Activated CD8-positive, alpha-beta T cell treated with anti-CD3 and anti-CD28 coated beads for 36 hours (primary cell): ENCODE measurements around the gene CXCL10. TPM values are rescaled to one million over a fixed set of nuclear protein-coding genes. Genes with fewer than 3 reads are reported as not detected.

Source experiments
- ATAC-seq: fragments of 200-7000 bp; cut with Tn5 transposase; one replicate; pipeline ENCODE4 v1.10.0; 2021; ENCODE audit warnings: mild to moderate bottlenecking, moderate library complexity
- CTCF ChIA-PET: fragments of 350-600 bp; sonication (Branson Sonifier 250); formaldehyde crosslinking; loops from one replicate; lab custom pipeline; 2021; ENCODE audit warnings: antibody characterized with exemption; lab: Charles Lee
- POLR2A ChIA-PET: fragments of 350-600 bp; sonication (Branson Sonifier 250); formaldehyde crosslinking; loops from one replicate; lab custom pipeline; 2021; ENCODE audit warnings: antibody characterized with exemption; lab: Charles Lee
- DNase-seq: peaks from one replicate; pipeline ENCODE4 v3.0.0-alpha.2; 2020
- H3K27ac Mint-ChIP-seq: one replicate; pipeline ENCODE4 v1.8.0; 2021; ENCODE audit warnings: mild to moderate bottlenecking, mixed read lengths
- H3K27me3 Mint-ChIP-seq: one replicate; pipeline ENCODE4 v1.8.0; 2021; ENCODE audit warnings: mixed read lengths
- H3K36me3 Mint-ChIP-seq: one replicate; pipeline ENCODE4 v1.8.0; 2021; ENCODE audit warnings: low read depth, mixed read lengths
- H3K4me1 Mint-ChIP-seq: one replicate; pipeline ENCODE4 v1.8.0; 2021; ENCODE audit warnings: low read depth, mixed read lengths
- H3K4me3 Mint-ChIP-seq: one replicate; pipeline ENCODE4 v1.8.0; 2021; ENCODE audit warnings: mild to moderate bottlenecking, moderate library complexity, mixed read lengths
- H3K9me3 Mint-ChIP-seq: one replicate; pipeline ENCODE4 v1.8.0; 2021; ENCODE audit warnings: mixed read lengths
- intact Hi-C: fragments of 100-400 bp; cut with micrococcal nuclease; formaldehyde crosslinking; loops from one replicate; pipeline ENCODE4 v1.10.0; 2022
- total RNA-seq, 2 experiments: library from RNA; stranded (reverse); gene quantifications; one replicate each; pipeline ENCODE4 v1.2.3, GENCODE V29; 2021
- TF ChIP-seq, protein P1 (sequence below): fragments of 200-600 bp; IDR thresholded peaks from one replicate; pipeline ENCODE4 v1.8.0; 2022; ENCODE audit warnings: antibody characterized with exemption, mild to moderate bottlenecking

CXCL10 gene
- total RNA-seq, 2 experiments from 2014 or later: 0.68 to 1.1 TPM

- Mint-ChIP-seq H3K27me3 (peaks cover 4% of the 10 kb centered on the region), H3K4me3 (no peak overlapping the region), H3K27ac (no peak overlapping the region), H3K9me3 (no peaks in the 10 kb centered on the region), H3K4me1 (peaks cover 4% of the 10 kb centered on the region), H3K36me3 (no peaks in the 10 kb centered on the region)
- TF ChIP-seq, protein P1, sequence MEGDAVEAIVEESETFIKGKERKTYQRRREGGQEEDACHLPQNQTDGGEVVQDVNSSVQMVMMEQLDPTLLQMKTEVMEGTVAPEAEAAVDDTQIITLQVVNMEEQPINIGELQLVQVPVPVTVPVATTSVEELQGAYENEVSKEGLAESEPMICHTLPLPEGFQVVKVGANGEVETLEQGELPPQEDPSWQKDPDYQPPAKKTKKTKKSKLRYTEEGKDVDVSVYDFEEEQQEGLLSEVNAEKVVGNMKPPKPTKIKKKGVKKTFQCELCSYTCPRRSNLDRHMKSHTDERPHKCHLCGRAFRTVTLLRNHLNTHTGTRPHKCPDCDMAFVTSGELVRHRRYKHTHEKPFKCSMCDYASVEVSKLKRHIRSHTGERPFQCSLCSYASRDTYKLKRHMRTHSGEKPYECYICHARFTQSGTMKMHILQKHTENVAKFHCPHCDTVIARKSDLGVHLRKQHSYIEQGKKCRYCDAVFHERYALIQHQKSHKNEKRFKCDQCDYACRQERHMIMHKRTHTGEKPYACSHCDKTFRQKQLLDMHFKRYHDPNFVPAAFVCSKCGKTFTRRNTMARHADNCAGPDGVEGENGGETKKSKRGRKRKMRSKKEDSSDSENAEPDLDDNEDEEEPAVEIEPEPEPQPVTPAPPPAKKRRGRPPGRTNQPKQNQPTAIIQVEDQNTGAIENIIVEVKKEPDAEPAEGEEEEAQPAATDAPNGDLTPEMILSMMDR: no peak
- ATAC-seq: no peak
- ChIA-PET POLR2A (interaction anchor here (0.6 kb wide), 1 partner anchor 60 kb away, joined by 3 read pairs; no protein-coding TSS in a partner anchor), CTCF (interaction anchor here (0.7 to 3.5 kb wide), 4 partner anchors 11 to 63 kb away, joined by 3 to 15 read pairs (median 6); partner anchors contain the start of gene SDAD1)
- no peak for DNase-seq
- intact Hi-C loops: no loop called here
Observed at GRCh38 chr4:76036855-76037254, 13.6 kb upstream of the CXCL10 start.

DNA sequence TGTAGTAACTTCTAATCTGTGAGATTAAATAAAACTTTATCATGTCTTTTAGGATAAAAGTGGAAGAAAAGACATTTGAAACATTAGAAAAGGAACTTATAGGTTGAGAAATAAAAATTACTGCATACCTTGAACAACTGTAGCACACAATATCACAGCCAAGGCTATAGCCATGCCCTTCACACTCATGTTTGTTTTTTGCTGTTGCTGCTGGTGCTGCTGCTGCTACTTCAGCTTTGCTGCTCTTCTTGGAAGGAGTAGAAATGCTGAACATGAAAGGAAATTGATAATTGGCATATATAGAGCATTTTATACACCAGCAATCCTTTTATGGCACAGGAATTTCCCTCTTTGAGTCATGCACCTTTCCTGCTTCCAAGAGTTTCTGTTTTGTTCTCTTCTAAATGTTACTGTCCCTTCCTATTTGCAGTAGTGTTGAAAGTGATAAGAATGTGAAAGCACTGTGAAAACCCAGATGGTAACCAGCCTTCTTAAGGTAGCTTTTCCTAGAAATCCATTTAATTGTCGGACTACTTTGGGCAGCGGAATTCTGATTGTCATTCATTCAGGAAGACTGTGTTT lies 12.6 kb upstream of the CXCL10 start, which contains the start of gene CXCL11:
Gene CXCL11 (minus strand): TSS at position 272 of the 582 bp plus-strand sequence. CDS start 83 bp downstream, at position 189.
- CTCF ChIA-PET: interaction anchor here (1.1 to 3.5 kb wide), 2 partner anchors 10 to 40 kb away, joined by 8 to 15 read pairs; no protein-coding TSS in a partner anchor
- no peaks in the 10 kb centered on the region for H3K9me3 Mint-ChIP-seq
- H3K27me3 Mint-ChIP-seq: peaks cover 2% of the 10 kb centered on the region
- intact Hi-C loops: no loop called here
- peaks cover 4% of the 10 kb centered on the region for H3K4me1 Mint-ChIP-seq
- TF ChIP-seq, protein P1: no peak
- no peak for DNase-seq
- H3K4me3 Mint-ChIP-seq: no peak within 1 kb of the TSS
- POLR2A ChIA-PET: no interaction called here
- ATAC-seq: no peak
- no peaks in the 10 kb centered on the region for H3K36me3 Mint-ChIP-seq
- H3K27ac Mint-ChIP-seq: no peak within 1 kb of the TSS

- POLR2A ChIA-PET: no interaction called here
- Mint-ChIP-seq H3K4me1 (peaks cover 4% of the 10 kb centered on the region), H3K9me3 (no peaks in the 10 kb centered on the region), H3K27ac (no peak overlapping the region), H3K4me3 (no peak overlapping the region), H3K27me3 (peaks cover 4% of the 10 kb centered on the region), H3K36me3 (no peaks in the 10 kb centered on the region)
- DNase-seq: no peak
- intact Hi-C loops: no loop called here
- CTCF ChIA-PET: interaction anchor here (1.1 to 3.5 kb wide), 2 partner anchors 10 to 39 kb away, joined by 8 to 15 read pairs; no protein-coding TSS in a partner anchor
- no peak for ATAC-seq
- TF ChIP-seq, protein P1: no peak
Observed at GRCh38 chr4:76035141-76035540, 11.8 kb upstream of the CXCL10 start.

DNA sequence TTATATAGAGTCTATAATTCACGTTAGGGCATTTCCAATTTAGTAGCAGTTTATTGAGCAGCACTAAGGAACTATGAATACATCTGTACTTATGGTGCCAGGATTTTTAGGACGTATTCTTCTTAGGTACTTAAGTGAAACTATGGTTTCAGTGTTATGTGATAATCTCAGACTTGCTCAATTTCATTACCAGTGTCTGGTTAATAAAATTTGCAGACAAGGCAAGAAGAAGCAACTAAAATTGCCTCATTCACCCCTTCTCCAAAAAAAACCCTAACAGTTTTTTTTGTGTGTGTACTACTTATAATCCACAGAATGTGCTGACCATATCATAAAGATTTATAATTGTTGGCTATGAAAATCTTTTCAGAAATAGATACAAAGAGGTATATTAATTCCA lies 6.0 kb upstream of the CXCL10 start:
- Mint-ChIP-seq H3K4me1 (peaks cover 11% of the 10 kb centered on the region), H3K36me3 (no peaks in the 10 kb centered on the region), H3K27me3 (peaks cover 12% of the 10 kb centered on the region), H3K9me3 (no peaks in the 10 kb centered on the region), H3K27ac (no peak overlapping the region), H3K4me3 (no peak overlapping the region)
- ChIA-PET POLR2A (no interaction called here), CTCF (interaction anchor here (1.1 kb wide), 1 partner anchor 33 kb away, joined by 3 read pairs; no protein-coding TSS in a partner anchor)
- ATAC-seq (no peak), DNase-seq (no peak)
- intact Hi-C loops: no loop called here
- TF ChIP-seq, protein P1: no peak

GRCh38 chr4:76028350-76028765 lies 5.1 kb upstream of the CXCL10 start:
- Mint-ChIP-seq H3K9me3 (no peaks in the 10 kb centered on the region), H3K4me1 (peaks cover 21% of the 10 kb centered on the region), H3K36me3 (no peaks in the 10 kb centered on the region), H3K4me3 (peak overlapping the region; percentile 42), H3K27ac (peak overlapping the region; percentile 22), H3K27me3 (peaks cover 14% of the 10 kb centered on the region)
- no peak for DNase-seq
- intact Hi-C loops: no loop called here
- ATAC-seq: no peak
- TF ChIP-seq, protein P1: no peak
- POLR2A ChIA-PET: no interaction called here
- CTCF ChIA-PET: no interaction called here
